Nephron (organoid): ENCODE data around the gene DDX1.

Experiments used
- H3K27ac Mint-ChIP-seq, 3 experiments: 2 replicates each; pipeline ENCODE4 v1.8.0; 2020; ENCODE audit warnings: mixed read lengths in 3 of 3, mild to moderate bottlenecking in 2 of 3, moderate library complexity in 1 of 3
- H3K27me3 Mint-ChIP-seq: 2 replicates; pipeline ENCODE4 v1.8.0; 2021; ENCODE audit warnings: low read depth, mild to moderate bottlenecking, moderate library complexity, mixed read lengths
- H3K36me3 Mint-ChIP-seq: 2 replicates; pipeline ENCODE4 v1.8.0; 2020; ENCODE audit warnings: low read depth, mixed read lengths
- H3K4me1 Mint-ChIP-seq: 2 replicates; pipeline ENCODE4 v1.8.0; 2020; ENCODE audit warnings: mixed read lengths
- H3K4me3 Mint-ChIP-seq, 3 experiments: 2 replicates each; pipeline ENCODE4 v1.8.0; 2020; ENCODE audit warnings: mild to moderate bottlenecking in 3 of 3, mixed read lengths in 3 of 3, moderate library complexity in 2 of 3
- H3K9me3 Mint-ChIP-seq: 2 replicates; pipeline ENCODE4 v1.8.0; 2020; ENCODE audit warnings: mixed read lengths
- TF ChIP-seq, protein P1 (sequence below), 3 experiments: fragments of 200-600 bp; sonication (generic); IDR thresholded peaks; one replicate each; pipeline ENCODE4 v1.5.0; 2021; ENCODE audit warnings: antibody characterized with exemption in 3 of 3; ENCODE audit not compliant: unreplicated experiment in 3 of 3

Gene DDX1

GRCh38 chr2:15658911-15659310 is 67.2 kb downstream of the DDX1 start:
- no peak overlapping the region for H3K4me3 Mint-ChIP-seq
- H3K27ac Mint-ChIP-seq, result no peak overlapping the region
- TF ChIP-seq, protein P1, sequence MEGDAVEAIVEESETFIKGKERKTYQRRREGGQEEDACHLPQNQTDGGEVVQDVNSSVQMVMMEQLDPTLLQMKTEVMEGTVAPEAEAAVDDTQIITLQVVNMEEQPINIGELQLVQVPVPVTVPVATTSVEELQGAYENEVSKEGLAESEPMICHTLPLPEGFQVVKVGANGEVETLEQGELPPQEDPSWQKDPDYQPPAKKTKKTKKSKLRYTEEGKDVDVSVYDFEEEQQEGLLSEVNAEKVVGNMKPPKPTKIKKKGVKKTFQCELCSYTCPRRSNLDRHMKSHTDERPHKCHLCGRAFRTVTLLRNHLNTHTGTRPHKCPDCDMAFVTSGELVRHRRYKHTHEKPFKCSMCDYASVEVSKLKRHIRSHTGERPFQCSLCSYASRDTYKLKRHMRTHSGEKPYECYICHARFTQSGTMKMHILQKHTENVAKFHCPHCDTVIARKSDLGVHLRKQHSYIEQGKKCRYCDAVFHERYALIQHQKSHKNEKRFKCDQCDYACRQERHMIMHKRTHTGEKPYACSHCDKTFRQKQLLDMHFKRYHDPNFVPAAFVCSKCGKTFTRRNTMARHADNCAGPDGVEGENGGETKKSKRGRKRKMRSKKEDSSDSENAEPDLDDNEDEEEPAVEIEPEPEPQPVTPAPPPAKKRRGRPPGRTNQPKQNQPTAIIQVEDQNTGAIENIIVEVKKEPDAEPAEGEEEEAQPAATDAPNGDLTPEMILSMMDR (IDR thresholded peaks at IDR 0.05; ENCODE audit: unreplicated experiment in 3 of 3), result no peak
- peaks cover 8% of the 10 kb centered on the region for H3K36me3 Mint-ChIP-seq
- peaks cover 14% of the 10 kb centered on the region for H3K9me3 Mint-ChIP-seq
- peaks cover 8% of the 10 kb centered on the region for H3K4me1 Mint-ChIP-seq
- H3K27me3 Mint-ChIP-seq, result peaks cover 31% of the 10 kb centered on the region

DNA sequence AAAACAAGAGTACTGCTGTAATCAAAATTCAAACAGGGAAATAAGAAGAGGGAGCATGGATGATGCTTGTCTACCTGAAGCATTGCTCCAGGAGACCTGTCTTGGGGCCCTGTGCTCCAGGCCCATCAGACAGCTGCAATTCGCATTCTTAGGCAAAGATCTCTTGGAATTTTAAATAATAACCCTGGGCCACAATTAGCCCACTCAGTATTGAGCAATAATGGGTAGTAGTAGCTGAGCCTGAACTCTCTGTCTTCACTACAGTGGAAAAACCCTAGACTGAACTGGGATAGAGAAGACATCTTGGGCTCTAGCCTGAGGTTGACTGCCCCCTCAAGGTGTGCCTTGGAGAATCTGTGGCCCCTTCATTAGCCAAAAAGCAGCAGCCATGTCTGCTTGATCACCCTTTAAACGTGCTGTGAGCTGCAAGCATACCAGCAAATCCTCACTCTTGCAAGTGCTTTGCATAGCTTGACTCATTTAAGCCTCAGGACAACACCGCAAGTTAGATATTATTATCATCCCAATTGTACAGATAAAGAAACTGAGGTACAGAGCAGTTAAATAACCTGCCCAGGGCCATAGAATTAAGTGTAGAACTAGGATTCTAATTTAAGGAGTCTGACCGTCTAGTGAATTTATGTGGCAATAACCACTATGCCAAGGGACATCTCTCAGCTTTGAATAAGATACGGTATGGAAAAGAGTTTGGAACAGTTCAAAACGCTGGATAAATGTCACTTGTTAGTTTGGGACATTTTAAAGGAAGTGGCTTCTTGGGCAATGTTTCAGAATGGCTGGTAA is 69.0 kb downstream of the DDX1 start:
- Mint-ChIP-seq H3K4me1 (peaks cover 8% of the 10 kb centered on the region), H3K36me3 (peaks cover 8% of the 10 kb centered on the region), H3K4me3 (no peak overlapping the region), H3K9me3 (peaks cover 14% of the 10 kb centered on the region), H3K27ac (no peak overlapping the region), H3K27me3 (peaks cover 36% of the 10 kb centered on the region)
- TF ChIP-seq, protein P1 (IDR thresholded peaks at IDR 0.05; ENCODE audit: unreplicated experiment in 3 of 3), result no peak

- Mint-ChIP-seq H3K4me1 (peaks cover 8% of the 10 kb centered on the region), H3K27me3 (peaks cover 33% of the 10 kb centered on the region), H3K36me3 (peaks cover 8% of the 10 kb centered on the region), H3K9me3 (peaks cover 14% of the 10 kb centered on the region), H3K27ac (no peak overlapping the region), H3K4me3 (no peak overlapping the region)
- TF ChIP-seq, protein P1 (IDR thresholded peaks at IDR 0.05; ENCODE audit: unreplicated experiment in 3 of 3), result no peak
Observed at GRCh38 chr2:15661295-15661569, 69.6 kb downstream of the DDX1 start.

- no peak overlapping the region for H3K4me3 Mint-ChIP-seq
- TF ChIP-seq, protein P1 (IDR thresholded peaks at IDR 0.05; ENCODE audit: unreplicated experiment in 3 of 3), result no peak
Observed at GRCh38 chr2:15662026-15662425, 70.4 kb downstream of the DDX1 start.

DNA sequence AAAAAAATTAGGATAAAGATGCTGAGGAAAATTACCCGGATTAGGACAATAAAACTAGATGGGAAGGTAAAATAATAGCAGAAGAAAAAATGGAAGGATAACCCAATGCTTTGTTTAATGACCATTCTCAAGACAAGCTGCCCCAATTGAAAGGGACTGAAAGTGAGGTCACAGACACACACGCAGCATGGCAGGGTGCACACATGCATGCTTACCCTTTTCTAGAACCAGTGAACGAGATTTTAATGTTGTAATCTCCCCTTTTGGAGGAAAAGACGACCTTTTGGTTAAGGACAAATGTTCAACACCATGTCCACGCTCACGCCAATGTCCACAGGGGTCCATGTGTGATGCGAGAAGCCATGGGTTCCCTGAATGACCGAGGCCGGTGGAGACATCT is 70.9 kb downstream of the DDX1 start:
- H3K27me3 Mint-ChIP-seq, result peaks cover 35% of the 10 kb centered on the region
- H3K9me3 Mint-ChIP-seq, result peaks cover 14% of the 10 kb centered on the region
- peaks cover 8% of the 10 kb centered on the region for H3K36me3 Mint-ChIP-seq
- no peak overlapping the region for H3K4me3 Mint-ChIP-seq
- TF ChIP-seq, protein P1 (IDR thresholded peaks at IDR 0.05; ENCODE audit: unreplicated experiment in 3 of 3), result no peak
- H3K27ac Mint-ChIP-seq, result no peak overlapping the region
- peaks cover 15% of the 10 kb centered on the region for H3K4me1 Mint-ChIP-seq

More at GRCh38 chr2:15662026-15662425, 70.4 kb downstream of the DDX1 start:
- peaks cover 10% of the 10 kb centered on the region for H3K4me1 Mint-ChIP-seq
- H3K27me3 Mint-ChIP-seq, result peaks cover 33% of the 10 kb centered on the region
- H3K27ac Mint-ChIP-seq, result peak overlapping the region in 1 of 3 experiments; percentile 31
- peaks cover 8% of the 10 kb centered on the region for H3K36me3 Mint-ChIP-seq
- H3K9me3 Mint-ChIP-seq, result peaks cover 14% of the 10 kb centered on the region

GRCh38 chr2:15663802-15664201 is 72.1 kb downstream of the DDX1 start:
- H3K4me3 Mint-ChIP-seq, result no peak overlapping the region
- H3K27me3 Mint-ChIP-seq, result peaks cover 32% of the 10 kb centered on the region

More at GRCh38 chr2:15663802-15664201, 72.1 kb downstream of the DDX1 start:
- H3K27ac Mint-ChIP-seq, result no peak overlapping the region
- TF ChIP-seq, protein P1 (IDR thresholded peaks at IDR 0.05; ENCODE audit: unreplicated experiment in 3 of 3), result no peak
- H3K9me3 Mint-ChIP-seq, result peaks cover 8% of the 10 kb centered on the region
- H3K36me3 Mint-ChIP-seq, result peaks cover 4% of the 10 kb centered on the region
- peaks cover 28% of the 10 kb centered on the region for H3K4me1 Mint-ChIP-seq
